HUES6 (cell line): ENCODE results near the gene DNAJC5G.

ENCODE experiments used
- H3K27ac ChIP-seq: 2 replicates; pipeline ENCODE4 v1.7.0; 2013; ENCODE audit warnings: low read depth, mild to moderate bottlenecking, low read length, inconsistent platforms
- H3K27me3 ChIP-seq: 2 replicates; pipeline ENCODE4 v1.6.1; 2013; ENCODE audit warnings: low read length; ENCODE audit not compliant: control insufficient read depth, insufficient read depth
- H3K36me3 ChIP-seq: 2 replicates; pipeline ENCODE4 v1.6.1; 2013; ENCODE audit warnings: low read length; ENCODE audit not compliant: control insufficient read depth, insufficient read depth
- H3K4me1 ChIP-seq: 2 replicates; pipeline ENCODE4 v1.6.1; 2013; ENCODE audit warnings: low read length; ENCODE audit not compliant: control insufficient read depth, insufficient read depth
- H3K4me3 ChIP-seq: 2 replicates; pipeline ENCODE4 v1.5.1; 2013; ENCODE audit warnings: low read depth, low read length
- H3K9ac ChIP-seq: one replicate; pipeline ENCODE4 v1.6.1; 2013; ENCODE audit warnings: mild to moderate bottlenecking, low read length
- H3K9me3 ChIP-seq: 2 replicates; pipeline ENCODE4 v1.6.1; 2013; ENCODE audit warnings: low read depth, low read length; ENCODE audit not compliant: control insufficient read depth, insufficient read depth

The DNAJC5G gene

DNA sequence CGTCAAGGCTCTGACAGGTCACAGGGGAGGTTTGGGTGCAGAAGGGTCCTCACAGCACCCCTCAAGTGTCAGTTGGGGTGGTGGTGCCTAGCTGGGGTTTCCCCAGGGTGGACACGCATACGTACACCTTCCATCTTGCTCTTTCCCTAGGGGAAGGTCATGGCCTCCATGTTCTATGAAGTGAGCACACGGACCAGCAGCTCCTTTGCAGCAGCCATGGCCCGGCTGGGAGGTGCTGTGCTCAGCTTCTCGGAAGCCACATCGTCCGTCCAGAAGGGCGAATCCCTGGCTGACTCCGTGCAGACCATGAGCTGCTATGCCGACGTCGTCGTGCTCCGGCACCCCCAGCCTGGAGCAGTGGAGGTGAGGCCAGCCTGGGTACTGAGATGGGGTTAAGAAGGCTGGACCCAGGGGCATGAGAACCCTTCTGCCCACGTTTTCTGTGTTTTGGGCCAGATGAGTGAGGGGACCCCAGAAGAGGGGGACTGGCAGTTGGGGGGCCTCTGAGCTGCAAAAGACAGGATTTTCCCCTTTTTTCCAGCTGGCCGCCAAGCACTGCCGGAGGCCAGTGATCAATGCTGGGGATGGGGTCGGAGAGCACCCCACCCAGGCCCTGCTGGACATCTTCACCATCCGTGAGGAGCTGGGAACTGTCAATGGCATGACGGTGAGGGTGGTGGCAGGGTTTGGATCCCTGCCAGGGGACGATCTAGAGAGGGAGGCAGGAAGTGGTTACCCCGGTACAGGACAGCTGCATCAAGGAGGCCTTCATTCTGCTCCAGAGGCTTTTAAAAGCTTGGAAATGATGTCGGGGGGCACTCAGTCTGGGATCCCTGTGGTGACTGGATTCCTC lies 33.2 kb upstream of the DNAJC5G start:
- Histone ChIP-seq H3K27ac (no peak overlapping the region), H3K9ac (no peak overlapping the region), H3K27me3 (no peaks in the 10 kb centered on the region), H3K36me3 (peaks cover 81% of the 10 kb centered on the region), H3K9me3 (no peaks in the 10 kb centered on the region), H3K4me3 (no peak overlapping the region), H3K4me1 (no peaks in the 10 kb centered on the region)

DNA sequence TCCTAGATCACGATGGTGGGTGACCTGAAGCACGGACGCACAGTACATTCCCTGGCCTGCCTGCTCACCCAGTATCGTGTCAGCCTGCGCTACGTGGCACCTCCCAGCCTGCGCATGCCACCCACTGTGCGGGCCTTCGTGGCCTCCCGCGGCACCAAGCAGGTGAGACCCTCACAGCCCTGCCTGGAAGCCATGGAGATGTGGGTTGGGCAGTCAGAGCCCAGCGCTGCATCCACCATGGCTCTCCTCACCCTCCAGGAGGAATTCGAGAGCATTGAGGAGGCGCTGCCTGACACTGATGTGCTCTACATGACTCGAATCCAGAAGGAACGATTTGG lies 32.6 kb upstream of the DNAJC5G start:
- Histone ChIP-seq H3K9me3 (no peaks in the 10 kb centered on the region), H3K9ac (no peak overlapping the region), H3K36me3 (peaks cover 75% of the 10 kb centered on the region), H3K4me3 (no peak overlapping the region), H3K27ac (no peak overlapping the region), H3K4me1 (no peaks in the 10 kb centered on the region), H3K27me3 (no peaks in the 10 kb centered on the region)

DNA sequence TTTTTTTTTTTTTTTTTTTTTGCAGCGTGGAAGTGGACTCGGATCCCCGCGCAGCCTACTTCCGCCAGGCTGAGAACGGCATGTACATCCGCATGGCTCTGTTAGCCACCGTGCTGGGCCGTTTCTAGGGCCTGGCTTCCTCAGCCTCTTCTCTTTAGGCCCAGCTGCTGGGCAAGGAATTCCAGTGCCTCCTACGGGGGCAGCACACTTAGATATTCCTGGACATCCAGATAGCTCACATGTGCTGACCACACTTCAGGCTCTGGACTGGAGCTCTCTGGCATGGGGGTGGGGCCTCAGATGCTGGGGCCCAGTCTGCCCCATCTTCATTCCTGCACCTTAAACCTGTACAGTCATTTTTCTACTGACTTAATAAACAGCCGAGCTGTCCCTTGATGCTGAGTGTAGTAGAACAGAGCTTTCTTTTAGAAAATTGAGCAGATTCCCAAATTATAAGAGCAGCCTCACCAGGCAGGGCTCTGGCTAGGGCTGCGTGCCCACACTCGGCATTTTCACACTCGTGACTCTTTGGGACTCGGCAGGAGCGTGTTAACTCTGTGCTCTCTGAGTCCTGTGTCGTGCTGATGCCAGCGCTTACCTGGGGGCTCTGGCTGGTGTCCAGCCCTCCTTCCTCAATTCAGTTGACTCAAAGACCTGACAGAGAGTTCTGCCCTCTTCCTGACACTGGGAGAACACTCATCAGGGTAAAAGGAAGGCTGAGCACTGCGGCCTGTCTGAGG lies 31.7 kb upstream of the DNAJC5G start:
- no peak overlapping the region for H3K4me3 ChIP-seq
- no peaks in the 10 kb centered on the region for H3K4me1 ChIP-seq
- no peaks in the 10 kb centered on the region for H3K9me3 ChIP-seq
- H3K27me3 ChIP-seq = no peaks in the 10 kb centered on the region
- H3K9ac ChIP-seq = no peak overlapping the region
- no peak overlapping the region for H3K27ac ChIP-seq
- peaks cover 65% of the 10 kb centered on the region for H3K36me3 ChIP-seq

DNA sequence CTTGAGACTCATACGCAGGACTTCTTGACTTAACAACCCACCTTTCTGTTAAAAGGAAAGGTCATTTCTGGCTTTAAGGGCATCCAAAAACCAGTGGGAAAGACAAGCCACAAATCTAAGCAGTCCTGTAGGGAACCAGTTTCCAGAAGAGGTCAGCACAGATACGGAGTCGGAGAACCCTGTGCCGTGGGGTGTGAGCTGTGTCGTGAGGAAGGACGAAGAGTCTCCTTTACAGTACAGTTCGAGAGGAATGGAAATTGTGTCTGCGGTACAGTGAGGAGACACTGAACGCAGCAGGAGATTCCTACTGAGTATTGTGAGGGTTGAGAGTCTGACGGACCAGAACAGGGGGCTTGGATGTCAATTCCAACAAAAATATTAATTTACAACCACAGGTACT lies 30.1 kb upstream of the DNAJC5G start:
- no peak overlapping the region for H3K4me3 ChIP-seq
- no peaks in the 10 kb centered on the region for H3K27me3 ChIP-seq
- H3K9ac ChIP-seq = no peak overlapping the region
- H3K27ac ChIP-seq = no peak overlapping the region
- no peaks in the 10 kb centered on the region for H3K9me3 ChIP-seq
- peaks cover 51% of the 10 kb centered on the region for H3K36me3 ChIP-seq
- H3K4me1 ChIP-seq = no peaks in the 10 kb centered on the region

DNA sequence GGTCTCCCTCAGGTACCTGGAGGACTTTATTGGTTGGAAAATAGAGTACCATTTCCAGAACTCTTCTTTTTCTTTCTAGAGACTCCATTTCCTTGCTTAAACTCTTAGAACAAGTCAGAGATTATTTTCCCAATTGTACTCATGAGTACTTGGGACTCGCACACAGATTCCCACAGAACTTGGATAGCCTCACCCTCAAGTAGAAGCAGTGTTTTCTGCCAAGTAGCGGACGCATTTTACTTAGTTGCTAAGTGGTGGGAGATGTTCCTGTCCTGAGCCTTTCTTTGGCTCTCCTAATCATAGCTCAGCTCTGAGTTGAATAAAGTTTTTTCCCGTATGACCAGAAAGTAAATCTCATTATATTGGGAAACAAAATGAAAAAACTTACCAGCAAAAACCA lies 29.6 kb upstream of the DNAJC5G start:
- no peak overlapping the region for H3K4me3 ChIP-seq
- H3K27ac ChIP-seq = no peak overlapping the region

DNA sequence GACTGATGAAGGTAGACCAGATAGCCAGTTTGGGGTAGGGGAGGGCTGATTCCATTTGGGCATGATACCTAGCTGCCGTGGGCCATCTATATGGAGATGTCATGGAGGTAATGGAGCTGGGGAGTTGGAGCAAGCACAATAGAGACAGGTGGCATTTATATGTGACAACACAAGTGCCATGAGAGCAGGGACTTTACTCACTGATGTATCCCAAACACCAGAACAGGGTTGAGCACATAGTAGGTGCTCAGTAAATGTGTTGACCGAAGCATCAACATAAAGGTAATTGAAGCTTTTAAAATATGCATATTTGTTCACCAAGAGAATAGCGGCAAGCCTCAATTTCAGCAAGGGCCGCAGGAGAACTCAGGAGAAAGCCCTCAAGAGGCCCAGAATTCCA lies 27.3 kb upstream of the DNAJC5G start:
- Histone ChIP-seq H3K4me3 (no peak overlapping the region), H3K4me1 (peaks cover 9% of the 10 kb centered on the region), H3K27ac (no peak overlapping the region), H3K9me3 (no peaks in the 10 kb centered on the region), H3K9ac (no peak overlapping the region), H3K27me3 (peaks cover 5% of the 10 kb centered on the region), H3K36me3 (peaks cover 23% of the 10 kb centered on the region)

More for the DNA sequence above, 29.6 kb upstream of the DNAJC5G start:
- Histone ChIP-seq H3K36me3 (peaks cover 46% of the 10 kb centered on the region), H3K4me1 (peaks cover 4% of the 10 kb centered on the region), H3K9ac (no peak overlapping the region), H3K27me3 (no peaks in the 10 kb centered on the region), H3K9me3 (no peaks in the 10 kb centered on the region)

DNA sequence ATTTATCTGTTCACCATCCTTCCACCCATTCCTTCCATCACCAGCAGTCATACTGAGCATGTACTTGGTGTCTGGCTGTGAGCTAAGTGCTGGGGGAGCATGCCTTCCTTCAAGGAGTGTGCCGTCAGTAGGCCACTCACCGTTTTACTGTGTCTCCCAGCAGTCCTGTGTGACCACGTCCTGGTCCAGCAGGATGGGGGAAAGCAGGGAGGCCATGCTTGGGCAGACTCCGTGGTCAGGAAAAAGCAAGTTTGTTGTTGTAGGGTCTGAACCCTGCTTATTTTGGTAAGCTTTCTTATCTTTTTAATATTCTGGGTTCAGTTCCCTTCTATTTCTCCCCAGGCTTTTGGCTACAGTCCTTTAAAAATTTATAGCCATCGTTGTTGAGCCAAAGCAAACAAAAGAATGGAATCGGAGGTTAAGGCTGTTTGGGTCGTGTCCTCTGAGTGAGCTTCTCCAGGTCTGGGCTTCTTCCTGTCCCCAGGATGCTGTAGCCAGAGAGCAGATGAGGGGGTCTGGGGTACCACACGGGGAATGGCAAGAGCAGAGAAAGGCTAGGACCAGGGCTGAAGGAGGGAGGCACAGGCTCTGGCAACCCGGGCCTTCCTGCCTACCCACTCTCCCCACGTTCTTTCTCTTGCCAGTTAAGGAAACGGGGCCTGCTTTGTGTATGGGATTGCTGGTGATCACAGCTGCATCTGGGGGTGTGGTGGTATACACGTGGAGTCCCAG lies 25.9 kb upstream of the DNAJC5G start:
- no peaks in the 10 kb centered on the region for H3K9me3 ChIP-seq

DNA sequence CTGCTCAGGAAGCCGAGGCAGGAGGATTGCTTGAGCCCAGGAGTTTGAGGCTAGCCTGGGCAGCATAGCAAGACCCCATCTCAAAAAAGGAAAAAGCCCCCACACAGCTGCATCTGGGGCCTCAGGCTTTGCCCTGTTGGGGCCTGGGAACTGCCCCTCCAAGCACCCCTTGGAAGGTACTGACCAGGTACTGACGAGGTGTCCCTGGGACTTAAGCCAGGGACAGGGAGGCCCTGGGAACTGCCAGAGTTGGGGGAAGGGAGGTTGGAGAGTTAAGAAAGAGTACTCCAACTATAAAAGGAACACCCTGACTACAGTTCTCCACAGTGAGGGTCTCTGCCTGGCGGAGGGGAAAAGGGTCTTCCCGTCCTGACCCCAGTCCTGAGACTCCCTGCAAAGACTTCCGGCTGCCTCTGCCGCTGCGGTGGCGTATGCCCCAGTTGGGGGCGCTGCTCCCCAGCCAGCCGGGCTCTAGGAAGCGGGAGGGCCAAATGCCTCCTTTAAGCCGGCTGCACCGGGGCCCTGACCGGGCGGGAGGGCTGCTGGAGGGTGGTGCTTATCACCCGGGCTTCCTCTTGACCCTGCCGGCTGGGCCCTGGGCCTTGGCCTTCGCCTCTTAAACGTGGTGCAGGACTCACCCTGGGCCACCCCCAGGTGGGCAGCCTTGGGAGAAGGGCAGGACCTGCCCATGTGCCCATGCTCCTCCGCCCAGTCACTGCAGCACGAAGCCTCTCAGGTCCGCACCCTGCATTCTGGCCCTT lies 25.2 kb upstream of the DNAJC5G start:
- Histone ChIP-seq H3K36me3 (peaks cover 3% of the 10 kb centered on the region; the same call in 1 of the 2 replicates), H3K9me3 (no peaks in the 10 kb centered on the region), H3K4me3 (peak overlapping the region; percentile 37), H3K4me1 (peaks cover 9% of the 10 kb centered on the region), H3K9ac (peak overlapping the region; percentile 29), H3K27ac (no peak overlapping the region), H3K27me3 (peaks cover 5% of the 10 kb centered on the region)

More for the DNA sequence above, 25.9 kb upstream of the DNAJC5G start:
- H3K27me3 ChIP-seq = peaks cover 5% of the 10 kb centered on the region
- H3K27ac ChIP-seq = no peak overlapping the region
- H3K36me3 ChIP-seq = peaks cover 9% of the 10 kb centered on the region
- no peak overlapping the region for H3K4me3 ChIP-seq
- peaks cover 9% of the 10 kb centered on the region for H3K4me1 ChIP-seq
- H3K9ac ChIP-seq = no peak overlapping the region

DNA sequence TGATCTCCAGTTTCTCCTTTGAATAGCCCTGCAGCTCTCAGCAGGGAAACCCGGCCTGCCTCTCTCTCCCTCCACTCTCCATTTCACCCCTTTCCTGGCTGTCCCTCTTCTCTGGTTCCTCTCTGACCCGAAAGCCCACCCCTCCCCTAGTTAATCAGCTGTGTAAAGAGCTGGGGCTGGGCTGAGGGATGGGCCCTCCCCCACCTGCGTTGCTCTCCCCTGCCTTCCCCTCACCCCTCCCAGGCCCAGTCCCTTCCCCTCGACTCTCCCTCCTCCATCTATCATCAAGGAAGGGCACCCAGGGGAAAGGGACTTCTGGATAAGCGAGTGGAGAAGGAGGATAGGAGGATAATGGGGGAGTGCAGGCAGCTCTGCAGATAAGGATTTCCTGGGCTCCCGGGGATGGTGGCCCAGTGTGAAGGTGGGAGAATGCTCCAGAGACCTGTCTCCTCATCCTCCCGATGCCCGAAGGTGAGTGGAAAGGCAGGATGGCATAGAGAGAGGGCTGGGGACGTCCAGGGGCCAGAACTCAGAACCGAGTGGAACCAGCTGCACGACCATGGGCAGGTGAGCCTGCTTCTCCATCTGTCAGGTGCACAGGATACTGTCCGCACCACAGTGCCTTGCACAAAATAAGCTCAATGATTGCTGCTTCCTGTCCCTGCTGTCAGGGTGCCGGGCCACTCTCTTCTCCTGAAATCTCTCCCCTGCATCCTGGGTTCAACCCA lies 24.4 kb upstream of the DNAJC5G start:
- H3K27me3 ChIP-seq = peaks cover 5% of the 10 kb centered on the region
- no peak overlapping the region for H3K27ac ChIP-seq
- H3K4me1 ChIP-seq = peaks cover 9% of the 10 kb centered on the region
- no peaks in the 10 kb centered on the region for H3K36me3 ChIP-seq
- H3K4me3 ChIP-seq = peak overlapping the region; percentile 37
- no peaks in the 10 kb centered on the region for H3K9me3 ChIP-seq
- peak overlapping the region; percentile 29 for H3K9ac ChIP-seq

DNA sequence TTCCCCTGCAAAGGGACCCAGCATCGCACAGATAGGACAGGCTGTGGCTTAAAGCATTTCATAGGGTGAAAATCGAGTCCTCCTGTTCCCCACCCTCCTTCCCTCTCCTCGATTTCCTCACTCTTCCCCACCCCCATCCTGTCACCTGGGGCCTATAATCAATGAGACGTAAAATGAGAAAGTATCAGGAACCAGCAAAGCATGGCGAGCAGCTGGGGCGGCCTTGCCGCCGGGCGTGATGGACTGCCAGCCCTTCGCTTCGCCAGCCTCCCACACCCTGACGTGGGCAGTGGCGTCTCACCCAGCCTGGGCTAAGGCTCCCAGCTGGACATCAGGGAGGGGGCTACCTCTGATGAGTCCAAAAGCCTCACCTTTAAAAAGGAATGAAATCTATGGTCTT lies 23.5 kb upstream of the DNAJC5G start:
- H3K4me1 ChIP-seq = peaks cover 9% of the 10 kb centered on the region
- H3K4me3 ChIP-seq = no peak overlapping the region
- H3K9ac ChIP-seq = no peak overlapping the region
- H3K36me3 ChIP-seq = no peaks in the 10 kb centered on the region
- H3K9me3 ChIP-seq = no peaks in the 10 kb centered on the region
- H3K27me3 ChIP-seq = peaks cover 12% of the 10 kb centered on the region
- no peak overlapping the region for H3K27ac ChIP-seq
